Measurements from ENCODE around the gene KREMEN2. TPM values are rescaled to one million over a fixed set of nuclear protein-coding genes. Genes with fewer than 3 reads are reported as not detected.

Gene KREMEN2
- total and polyA plus RNA-seq, 2 experiments from 2014 or later = 3.6 to 4.9 TPM

DNA sequence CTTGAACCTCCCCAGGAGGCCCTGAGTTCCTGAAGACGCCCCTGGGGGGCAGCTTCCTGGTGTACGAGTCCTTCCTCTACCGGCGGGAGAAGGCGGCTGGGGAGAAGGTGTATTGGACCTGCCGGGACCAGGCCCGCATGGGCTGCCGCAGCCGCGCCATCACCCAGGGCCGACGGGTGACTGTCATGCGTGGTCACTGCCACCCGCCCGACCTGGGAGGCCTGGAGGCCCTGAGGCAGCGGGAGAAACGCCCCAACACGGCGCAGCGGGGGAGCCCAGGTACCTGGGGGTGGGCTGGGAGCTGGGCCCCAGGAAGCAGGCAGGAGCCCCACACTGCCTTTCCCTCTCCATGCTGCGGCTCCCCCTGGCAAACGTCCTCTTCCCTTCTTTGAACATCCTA, 30.4 kb upstream of the KREMEN2 start:
- Histone ChIP-seq H3K4me1 (ENCODE audit: insufficient read depth) (no peaks in the 10 kb centered on the region), H4K20me1 (ENCODE audit: insufficient read depth, poor library complexity, severe bottlenecking) (no peaks in the 10 kb centered on the region), H3K36me3 (replicated peaks; ENCODE audit: insufficient read depth, low read depth) (no peaks in the 10 kb centered on the region), H3K4me2 (no peak overlapping the region), H3K27me3 (no peaks in the 10 kb centered on the region), H3K4me3 (no peak overlapping the region), H3K9me2 (replicated peaks; ENCODE audit: insufficient read depth) (no peaks in the 10 kb centered on the region), H3K9me3 (ENCODE audit: low read depth) (no peaks in the 10 kb centered on the region), H3K27ac (no peak overlapping the region), H3K79me2 (no peaks in the 10 kb centered on the region), H2AFZ (no peak overlapping the region)
- TF ChIP-seq EZH2phosphoT487 (IDR thresholded peaks at IDR 0.05; ENCODE audit: low read depth, severe bottlenecking, unreplicated experiment) = no peak
- TF ChIP-seq EZH2 (IDR thresholded peaks at IDR 0.05; ENCODE audit: borderline replicate concordance) = no peak
- DNase-seq (ENCODE audit: low spot score) = no peak
- 95% methylated on average over 18 of the region's 22 CpGs for WGBS (ENCODE audit: low lambda C conversion rate, missing lambda C conversion rate)

DNA sequence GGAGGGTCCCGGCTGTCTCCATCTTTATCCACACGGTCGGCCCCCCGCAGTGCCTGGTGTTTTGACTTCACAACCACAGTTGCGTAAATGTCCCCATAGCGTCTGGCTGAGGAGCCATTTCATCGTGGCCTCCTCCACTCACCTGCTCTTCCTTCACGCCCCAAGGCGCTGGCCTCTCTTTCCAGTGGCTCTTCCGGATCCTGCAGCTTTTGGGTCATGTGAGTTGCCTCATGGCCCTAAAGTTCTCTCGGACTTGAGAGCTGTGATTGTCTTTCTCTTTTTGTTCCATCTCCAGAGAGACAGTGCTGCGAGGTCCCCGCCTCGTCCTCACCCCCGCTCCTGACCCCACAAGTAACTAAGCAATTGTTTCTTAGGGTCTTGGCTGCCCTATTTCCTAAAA, 29.6 kb upstream of the KREMEN2 start:
- no peaks in the 10 kb centered on the region for H3K9me3 ChIP-seq (ENCODE audit: low read depth)
- no peak for DNase-seq (ENCODE audit: low spot score)
- H3K9me2 ChIP-seq (replicated peaks; ENCODE audit: insufficient read depth) = no peaks in the 10 kb centered on the region
- H3K4me3 ChIP-seq = no peak overlapping the region
- H3K4me1 ChIP-seq (ENCODE audit: insufficient read depth) = no peaks in the 10 kb centered on the region
- WGBS (ENCODE audit: low lambda C conversion rate, missing lambda C conversion rate) = 91% methylated on average over 15 of the region's 15 CpGs
- H2AFZ ChIP-seq = no peak overlapping the region
- no peaks in the 10 kb centered on the region for H3K36me3 ChIP-seq (replicated peaks; ENCODE audit: insufficient read depth, low read depth)
- no peak overlapping the region for H3K27ac ChIP-seq
- no peaks in the 10 kb centered on the region for H3K79me2 ChIP-seq
- no peaks in the 10 kb centered on the region for H3K27me3 ChIP-seq
- H3K4me2 ChIP-seq = no peak overlapping the region
- TF ChIP-seq, protein P1, sequence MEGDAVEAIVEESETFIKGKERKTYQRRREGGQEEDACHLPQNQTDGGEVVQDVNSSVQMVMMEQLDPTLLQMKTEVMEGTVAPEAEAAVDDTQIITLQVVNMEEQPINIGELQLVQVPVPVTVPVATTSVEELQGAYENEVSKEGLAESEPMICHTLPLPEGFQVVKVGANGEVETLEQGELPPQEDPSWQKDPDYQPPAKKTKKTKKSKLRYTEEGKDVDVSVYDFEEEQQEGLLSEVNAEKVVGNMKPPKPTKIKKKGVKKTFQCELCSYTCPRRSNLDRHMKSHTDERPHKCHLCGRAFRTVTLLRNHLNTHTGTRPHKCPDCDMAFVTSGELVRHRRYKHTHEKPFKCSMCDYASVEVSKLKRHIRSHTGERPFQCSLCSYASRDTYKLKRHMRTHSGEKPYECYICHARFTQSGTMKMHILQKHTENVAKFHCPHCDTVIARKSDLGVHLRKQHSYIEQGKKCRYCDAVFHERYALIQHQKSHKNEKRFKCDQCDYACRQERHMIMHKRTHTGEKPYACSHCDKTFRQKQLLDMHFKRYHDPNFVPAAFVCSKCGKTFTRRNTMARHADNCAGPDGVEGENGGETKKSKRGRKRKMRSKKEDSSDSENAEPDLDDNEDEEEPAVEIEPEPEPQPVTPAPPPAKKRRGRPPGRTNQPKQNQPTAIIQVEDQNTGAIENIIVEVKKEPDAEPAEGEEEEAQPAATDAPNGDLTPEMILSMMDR (IDR thresholded peaks at IDR 0.05; ENCODE audit: poor library complexity) = no peak
- TF ChIP-seq EZH2 (IDR thresholded peaks at IDR 0.05; ENCODE audit: borderline replicate concordance) (no peak), EZH2phosphoT487 (IDR thresholded peaks at IDR 0.05; ENCODE audit: low read depth, severe bottlenecking, unreplicated experiment) (no peak)
- H4K20me1 ChIP-seq (ENCODE audit: insufficient read depth, poor library complexity, severe bottlenecking) = no peaks in the 10 kb centered on the region

- H3K27ac ChIP-seq = no peak overlapping the region
- no peaks in the 10 kb centered on the region for H3K27me3 ChIP-seq
- H3K4me2 ChIP-seq = no peak overlapping the region
- no peaks in the 10 kb centered on the region for H3K9me2 ChIP-seq (replicated peaks; ENCODE audit: insufficient read depth)
- no peak overlapping the region for H3K4me3 ChIP-seq
- no peaks in the 10 kb centered on the region for H3K4me1 ChIP-seq (ENCODE audit: insufficient read depth)
- no peaks in the 10 kb centered on the region for H3K36me3 ChIP-seq (replicated peaks; ENCODE audit: insufficient read depth, low read depth)
- WGBS (ENCODE audit: low lambda C conversion rate, missing lambda C conversion rate) = 95% methylated on average over 18 of the region's 22 CpGs
- no peak overlapping the region for H2AFZ ChIP-seq
- no peaks in the 10 kb centered on the region for H3K79me2 ChIP-seq
- TF ChIP-seq, protein P1 (IDR thresholded peaks at IDR 0.05; ENCODE audit: poor library complexity) = no peak
- TF ChIP-seq EZH2 (IDR thresholded peaks at IDR 0.05; ENCODE audit: borderline replicate concordance) (no peak), EZH2phosphoT487 (IDR thresholded peaks at IDR 0.05; ENCODE audit: low read depth, severe bottlenecking, unreplicated experiment) (no peak)
- DNase-seq (ENCODE audit: low spot score) = no peak
- H4K20me1 ChIP-seq (ENCODE audit: insufficient read depth, poor library complexity, severe bottlenecking) = no peaks in the 10 kb centered on the region
- no peaks in the 10 kb centered on the region for H3K9me3 ChIP-seq (ENCODE audit: low read depth)
Observed at GRCh38 chr16:2936436-2937011, 27.6 kb upstream of the KREMEN2 start.

DNA sequence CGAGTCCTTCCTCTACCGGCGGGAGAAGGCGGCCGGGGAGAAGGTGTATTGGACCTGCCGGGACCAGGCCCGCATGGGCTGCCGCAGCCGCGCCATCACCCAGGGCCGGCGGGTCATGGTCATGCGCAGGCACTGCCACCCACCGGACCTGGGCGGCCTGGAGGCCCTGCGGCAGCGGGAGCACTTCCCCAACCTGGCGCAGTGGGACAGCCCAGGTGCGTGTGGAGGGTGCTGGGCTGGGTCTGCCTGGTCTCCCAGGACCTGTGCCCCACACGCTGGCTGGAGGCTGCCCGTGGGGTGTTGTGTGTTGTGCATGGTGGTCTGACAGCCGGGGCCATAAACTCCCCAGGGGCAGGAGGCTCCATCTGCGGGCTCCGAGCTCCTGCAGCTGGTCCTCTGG, 26.9 kb upstream of the KREMEN2 start:
- TF ChIP-seq EZH2 (IDR thresholded peaks at IDR 0.05; ENCODE audit: borderline replicate concordance) (no peak), EZH2phosphoT487 (IDR thresholded peaks at IDR 0.05; ENCODE audit: low read depth, severe bottlenecking, unreplicated experiment) (no peak)
- TF ChIP-seq, protein P1 (IDR thresholded peaks at IDR 0.05; ENCODE audit: poor library complexity) = no peak
- H3K36me3 ChIP-seq (replicated peaks; ENCODE audit: insufficient read depth, low read depth) = no peaks in the 10 kb centered on the region
- H3K9me2 ChIP-seq (replicated peaks; ENCODE audit: insufficient read depth) = no peaks in the 10 kb centered on the region

More for the DNA sequence above, 26.9 kb upstream of the KREMEN2 start:
- Histone ChIP-seq H3K79me2 (no peaks in the 10 kb centered on the region), H3K9me3 (ENCODE audit: low read depth) (no peaks in the 10 kb centered on the region), H2AFZ (no peak overlapping the region), H3K4me2 (no peak overlapping the region), H3K4me3 (no peak overlapping the region), H3K4me1 (ENCODE audit: insufficient read depth) (no peaks in the 10 kb centered on the region), H4K20me1 (ENCODE audit: insufficient read depth, poor library complexity, severe bottlenecking) (no peaks in the 10 kb centered on the region), H3K27me3 (no peaks in the 10 kb centered on the region), H3K27ac (no peak overlapping the region)
- DNase-seq (ENCODE audit: low spot score) = no peak
- WGBS (ENCODE audit: low lambda C conversion rate, missing lambda C conversion rate) = 98% methylated on average over 24 of the region's 24 CpGs
